H1 (cell line): Measurements from ENCODE around the gene KCNIP2. TPM values are rescaled to one million over a fixed set of nuclear protein-coding genes. Genes with fewer than 3 reads are reported as not detected.

Experiments
- ASH2L ChIP-seq: fragments of 200-600, 300-600 bp; sonication (generic); IDR thresholded peaks from one replicate; pipeline ENCODE4 v1.7.1; 2017; ENCODE audit warnings: low read length
- BCL11A ChIP-seq, 2 experiments: IDR thresholded peaks; one replicate each; pipeline ENCODE4 v1.6.1; 2011; ENCODE audit warnings: low read depth in 2 of 2, low read length in 2 of 2, mild to moderate bottlenecking in 2 of 2
- CBX5 ChIP-seq: fragments of 300-800, 300-1000 bp; sonication (generic); IDR thresholded peaks from 2 replicates; pipeline ENCODE4 v1.7.1; 2016; ENCODE audit warnings: antibody characterized with exemption, low read length, low read depth
- CBX8 ChIP-seq: fragments of 300-800, 300-1000 bp; sonication (generic); IDR thresholded peaks from 2 replicates; pipeline ENCODE4 v1.7.1; 2016; ENCODE audit warnings: low read depth, low read length, borderline replicate concordance
- CHD2 ChIP-seq: IDR thresholded peaks from 2 replicates; pipeline ENCODE4 v1.6.1; 2012; ENCODE audit warnings: low read length, improper control_type of control experiment
- EGR1 ChIP-seq: IDR thresholded peaks from 2 replicates; pipeline ENCODE4 v1.6.1; 2011; ENCODE audit warnings: low read depth, low read length, borderline replicate concordance
- EP300 ChIP-seq, 2 experiments: IDR thresholded peaks; 1 replicate in 1 of 2; 2 replicates in 1 of 2; pipeline ENCODE4 v1.6.1; 2011 to 2012; ENCODE audit warnings: low read depth in 2 of 2, low read length in 2 of 2, mild to moderate bottlenecking in 2 of 2, borderline replicate concordance in 1 of 2, inconsistent platforms in 1 of 2, moderate library complexity in 1 of 2
- HDAC2 ChIP-seq, 2 experiments: fragments of 300-600 bp in 1 of 2; sonication (generic) in 1 of 2; IDR thresholded peaks; 2 replicates each; pipeline ENCODE4 v1.6.1; 2011 to 2012; ENCODE audit warnings: low read depth in 2 of 2, low read length in 2 of 2, mild to moderate bottlenecking in 2 of 2, moderate library complexity in 2 of 2, borderline replicate concordance in 1 of 2, inconsistent platforms in 1 of 2
- HDAC6 ChIP-seq: IDR thresholded peaks from one replicate; pipeline ENCODE4 v1.7.1; 2012; ENCODE audit warnings: low read depth, mild to moderate bottlenecking, inconsistent platforms, low read length, moderate library complexity
- NANOG ChIP-seq: IDR thresholded peaks from 2 replicates; pipeline ENCODE4 v1.6.1; 2011; ENCODE audit warnings: low read length, low read depth, mild to moderate bottlenecking, inconsistent platforms; ENCODE audit not compliant: insufficient read depth, poor library complexity, severe bottlenecking
- POLR2A ChIP-seq, 2 experiments: IDR thresholded peaks; 1 replicate in 1 of 2; 2 replicates in 1 of 2; pipeline ENCODE4 v1.6.1; 2011; ENCODE audit warnings: low read depth in 2 of 2, low read length in 2 of 2, mild to moderate bottlenecking in 2 of 2; ENCODE audit errors: control extremely low read depth in 1 of 2
- POLR2AphosphoS5 ChIP-seq: IDR thresholded peaks from 2 replicates; pipeline ENCODE4 v1.6.1; 2011; ENCODE audit warnings: low read depth, low read length
- RFX5 ChIP-seq: IDR thresholded peaks from 2 replicates; pipeline ENCODE4 v1.6.1; 2011; ENCODE audit warnings: low read depth, low read length, improper control_type of control experiment, borderline replicate concordance
- SIN3A ChIP-seq, 2 experiments: IDR thresholded peaks in 1 of 2; conservative IDR thresholded peaks in 1 of 2; 2 replicates each; pipeline ENCODE4 v1.6.1; 2011 to 2012; ENCODE audit warnings: low read length in 2 of 2, improper control_type of control experiment in 1 of 2, low read depth in 1 of 2, mild to moderate bottlenecking in 1 of 2
- SRF ChIP-seq: IDR thresholded peaks from 2 replicates; pipeline ENCODE4 v1.6.1; 2011; ENCODE audit warnings: mild to moderate bottlenecking, low read depth, low read length, moderate library complexity
- YY1 ChIP-seq: IDR thresholded peaks from 2 replicates; pipeline ENCODE4 v1.6.1; 2011; ENCODE audit warnings: low read depth, mild to moderate bottlenecking, low read length
- polyA plus RNA-seq, 7 experiments: library from polyadenylated mRNA; depleted of rRNA in 3 of 7; stranded (reverse) in 5 of 7; unstranded in 2 of 7; fragments of >200 nt in 5 of 7; fragments of 200-250 nt in 2 of 7; gene quantifications; 1 replicate in 5 of 7; 2 replicates in 1 of 7; 4 replicates in 1 of 7; pipeline versions ENCODE4 v1.2.1 to v1.2.3, GENCODE V29; 2011 to 2013; ENCODE audit warnings: missing spikeins in 2 of 7, mixed read lengths in 2 of 7
- total RNA-seq: library from RNA; stranded (reverse); fragmentation: NEBNext Ultra II Directional; extraction: Animal tissue kit (Norgen Biotek cat#: 25700); gene quantifications from 2 replicates; pipeline ENCODE4 v1.2.1, GENCODE V29; 2021
- TF ChIP-seq, protein P1 (sequence below): IDR thresholded peaks from 2 replicates; pipeline ENCODE4 v1.6.1; 2012; ENCODE audit warnings: low read length, inconsistent platforms
- TF ChIP-seq, protein P2 (sequence below): IDR thresholded peaks from 2 replicates; pipeline ENCODE4 v1.6.1; 2012; ENCODE audit warnings: inconsistent platforms
- TF ChIP-seq, protein P3 (sequence below): IDR thresholded peaks from 2 replicates; pipeline ENCODE4 v1.6.1; 2011; ENCODE audit warnings: low read length, improper control_type of control experiment
- TF ChIP-seq, protein P4 (sequence below): IDR thresholded peaks from 2 replicates; pipeline ENCODE4 v1.6.1; 2012; ENCODE audit warnings: inconsistent platforms

KCNIP2 gene
- total and polyA plus RNA-seq, 2 of the 8 experiments (the other 6 are each of a cell fraction or from before 2014, with no cell fraction given), result 2.7 to 6.0 TPM

DNA sequence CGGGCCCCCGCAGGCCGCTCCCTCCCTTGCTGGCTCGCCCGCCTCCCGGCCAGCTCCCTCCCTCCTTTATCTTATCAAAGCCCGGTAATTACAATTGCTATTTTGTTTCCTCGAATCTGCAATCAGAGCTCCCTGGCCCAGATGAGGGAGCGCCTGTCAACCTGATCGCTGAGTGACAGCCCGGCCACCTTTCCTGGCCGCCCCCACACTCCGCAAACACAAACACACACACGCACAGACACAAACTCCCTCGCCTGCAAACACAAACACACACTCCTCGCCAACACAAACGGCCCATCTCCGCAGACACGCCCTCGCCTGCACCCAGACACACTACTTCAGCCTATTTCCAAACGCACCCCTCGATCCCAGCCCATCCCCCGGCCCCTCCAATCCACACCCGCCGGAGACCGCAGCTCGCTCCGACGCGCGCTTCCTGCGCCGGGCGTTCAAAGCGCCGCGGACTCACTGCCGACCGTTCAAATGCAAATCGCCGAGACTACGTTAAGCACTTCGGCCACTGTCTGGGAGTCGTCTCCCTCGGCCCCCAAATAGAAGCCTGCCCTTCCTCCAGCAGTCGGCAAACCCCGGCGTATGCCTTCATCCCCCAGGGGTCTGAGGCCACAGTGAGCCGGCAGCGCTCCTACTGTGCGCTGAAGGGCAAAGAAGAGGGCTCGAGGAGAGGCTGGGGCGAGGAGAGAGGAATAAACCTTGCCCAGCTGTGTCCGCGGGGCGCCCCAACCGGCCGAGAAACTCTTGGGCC, 64.6 kb downstream of the KCNIP2 start (continued):
- no peak for TF ChIP-seq BCL11A (IDR thresholded peaks at IDR 0.05; ENCODE audit: low read depth in 2 of 2, low read length in 2 of 2)
- no peak for TF ChIP-seq SRF
- no peak for TF ChIP-seq POLR2A (IDR thresholded peaks at IDR 0.05; ENCODE audit: control extremely low read depth in 1 of 2, low read depth in 2 of 2, low read length in 2 of 2)
- TF ChIP-seq YY1, result no peak
- no peak for TF ChIP-seq EGR1
- no peak for TF ChIP-seq POLR2AphosphoS5
- TF ChIP-seq, protein P1, sequence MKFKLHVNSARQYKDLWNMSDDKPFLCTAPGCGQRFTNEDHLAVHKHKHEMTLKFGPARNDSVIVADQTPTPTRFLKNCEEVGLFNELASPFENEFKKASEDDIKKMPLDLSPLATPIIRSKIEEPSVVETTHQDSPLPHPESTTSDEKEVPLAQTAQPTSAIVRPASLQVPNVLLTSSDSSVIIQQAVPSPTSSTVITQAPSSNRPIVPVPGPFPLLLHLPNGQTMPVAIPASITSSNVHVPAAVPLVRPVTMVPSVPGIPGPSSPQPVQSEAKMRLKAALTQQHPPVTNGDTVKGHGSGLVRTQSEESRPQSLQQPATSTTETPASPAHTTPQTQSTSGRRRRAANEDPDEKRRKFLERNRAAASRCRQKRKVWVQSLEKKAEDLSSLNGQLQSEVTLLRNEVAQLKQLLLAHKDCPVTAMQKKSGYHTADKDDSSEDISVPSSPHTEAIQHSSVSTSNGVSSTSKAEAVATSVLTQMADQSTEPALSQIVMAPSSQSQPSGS, result no peak
- no peak for TF ChIP-seq HDAC6
- peak; percentile 70 for TF ChIP-seq NANOG
- peak in 1 of 2 experiments; percentile 57; a peak in 2 of 4 replicates for TF ChIP-seq SIN3A (conservative IDR thresholded peaks at IDR 0.05 in 1 of 2, IDR thresholded peaks at IDR 0.05 in 1 of 2; ENCODE audit: low read depth in 1 of 2, low read length in 2 of 2)
- TF ChIP-seq ASH2L, result peak; percentile 44
- no peak for TF ChIP-seq HDAC2 (IDR thresholded peaks at IDR 0.05; ENCODE audit: borderline replicate concordance in 1 of 2, low read depth in 2 of 2, low read length in 2 of 2)
- TF ChIP-seq, protein P2, sequence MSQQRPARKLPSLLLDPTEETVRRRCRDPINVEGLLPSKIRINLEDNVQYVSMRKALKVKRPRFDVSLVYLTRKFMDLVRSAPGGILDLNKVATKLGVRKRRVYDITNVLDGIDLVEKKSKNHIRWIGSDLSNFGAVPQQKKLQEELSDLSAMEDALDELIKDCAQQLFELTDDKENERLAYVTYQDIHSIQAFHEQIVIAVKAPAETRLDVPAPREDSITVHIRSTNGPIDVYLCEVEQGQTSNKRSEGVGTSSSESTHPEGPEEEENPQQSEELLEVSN, result no peak
- TF ChIP-seq CHD2, result no peak
- TF ChIP-seq, protein P3, sequence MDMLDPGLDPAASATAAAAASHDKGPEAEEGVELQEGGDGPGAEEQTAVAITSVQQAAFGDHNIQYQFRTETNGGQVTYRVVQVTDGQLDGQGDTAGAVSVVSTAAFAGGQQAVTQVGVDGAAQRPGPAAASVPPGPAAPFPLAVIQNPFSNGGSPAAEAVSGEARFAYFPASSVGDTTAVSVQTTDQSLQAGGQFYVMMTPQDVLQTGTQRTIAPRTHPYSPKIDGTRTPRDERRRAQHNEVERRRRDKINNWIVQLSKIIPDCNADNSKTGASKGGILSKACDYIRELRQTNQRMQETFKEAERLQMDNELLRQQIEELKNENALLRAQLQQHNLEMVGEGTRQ, result no peak
- TF ChIP-seq EP300 (IDR thresholded peaks at IDR 0.05; ENCODE audit: borderline replicate concordance in 1 of 2, low read depth in 2 of 2, low read length in 2 of 2), result no peak
- TF ChIP-seq RFX5, result no peak
- TF ChIP-seq CBX5, result no peak
- TF ChIP-seq, protein P4, sequence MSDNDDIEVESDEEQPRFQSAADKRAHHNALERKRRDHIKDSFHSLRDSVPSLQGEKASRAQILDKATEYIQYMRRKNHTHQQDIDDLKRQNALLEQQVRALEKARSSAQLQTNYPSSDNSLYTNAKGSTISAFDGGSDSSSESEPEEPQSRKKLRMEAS, result 0 out of 2 replicates have a peak, but pooled peaks have one; percentile 9
- no peak for TF ChIP-seq CBX8
